H1 (cell line): ENCODE data around the gene IYD.

ENCODE experiments used
- ATF3 ChIP-seq: IDR thresholded peaks from 2 replicates; pipeline ENCODE4 v1.6.1; 2011; ENCODE audit warnings: low read depth, mild to moderate bottlenecking, low read length; ENCODE audit not compliant: insufficient read depth
- CTCF ChIP-seq, 3 experiments: IDR thresholded peaks; 1 replicate in 2 of 3; 2 replicates in 1 of 3; pipeline versions ENCODE4 v1.5.1 to v1.6.1; 2011; ENCODE audit warnings: low read length in 3 of 3, mild to moderate bottlenecking in 3 of 3, inconsistent platforms in 2 of 3, low read depth in 1 of 3, moderate library complexity in 1 of 3; ENCODE audit not compliant: insufficient read depth in 1 of 3; ENCODE audit errors: control extremely low read depth in 1 of 3
- RNF2 ChIP-seq: fragments of 200-900, 300-1000 bp; sonication (generic); IDR thresholded peaks from 2 replicates; pipeline ENCODE4 v1.7.1; 2016; ENCODE audit warnings: borderline replicate concordance, low read depth, mild to moderate bottlenecking, antibody characterized with exemption, low read length; ENCODE audit not compliant: poor library complexity, severe bottlenecking; ENCODE audit errors: missing control alignments
- SUZ12 ChIP-seq: fragments of 200-600 bp; sonication (generic); IDR thresholded peaks from 2 replicates; pipeline ENCODE4 v1.6.1; 2012; ENCODE audit warnings: mild to moderate bottlenecking, inconsistent platforms, low read length, moderate library complexity, mixed read lengths
- TEAD4 ChIP-seq: IDR thresholded peaks from 2 replicates; pipeline ENCODE4 v1.6.1; 2012; ENCODE audit warnings: low read depth, low read length, inconsistent platforms, mixed read lengths
- YY1 ChIP-seq: IDR thresholded peaks from 2 replicates; pipeline ENCODE4 v1.6.1; 2011; ENCODE audit warnings: low read depth, mild to moderate bottlenecking, low read length

- TF ChIP-seq TEAD4 (no peak), YY1 (no peak), CTCF (IDR thresholded peaks at IDR 0.05; ENCODE audit: control extremely low read depth in 1 of 3, insufficient read depth in 1 of 3, low read depth in 1 of 3, low read length in 3 of 3) (no peak), SUZ12 (no peak), ATF3 (no peak), RNF2 (no peak)
Observed at GRCh38 chr6:150369408-150369807, 596 bp downstream of the IYD start.
